ENCODE measurements around the gene STX18.

DNA sequence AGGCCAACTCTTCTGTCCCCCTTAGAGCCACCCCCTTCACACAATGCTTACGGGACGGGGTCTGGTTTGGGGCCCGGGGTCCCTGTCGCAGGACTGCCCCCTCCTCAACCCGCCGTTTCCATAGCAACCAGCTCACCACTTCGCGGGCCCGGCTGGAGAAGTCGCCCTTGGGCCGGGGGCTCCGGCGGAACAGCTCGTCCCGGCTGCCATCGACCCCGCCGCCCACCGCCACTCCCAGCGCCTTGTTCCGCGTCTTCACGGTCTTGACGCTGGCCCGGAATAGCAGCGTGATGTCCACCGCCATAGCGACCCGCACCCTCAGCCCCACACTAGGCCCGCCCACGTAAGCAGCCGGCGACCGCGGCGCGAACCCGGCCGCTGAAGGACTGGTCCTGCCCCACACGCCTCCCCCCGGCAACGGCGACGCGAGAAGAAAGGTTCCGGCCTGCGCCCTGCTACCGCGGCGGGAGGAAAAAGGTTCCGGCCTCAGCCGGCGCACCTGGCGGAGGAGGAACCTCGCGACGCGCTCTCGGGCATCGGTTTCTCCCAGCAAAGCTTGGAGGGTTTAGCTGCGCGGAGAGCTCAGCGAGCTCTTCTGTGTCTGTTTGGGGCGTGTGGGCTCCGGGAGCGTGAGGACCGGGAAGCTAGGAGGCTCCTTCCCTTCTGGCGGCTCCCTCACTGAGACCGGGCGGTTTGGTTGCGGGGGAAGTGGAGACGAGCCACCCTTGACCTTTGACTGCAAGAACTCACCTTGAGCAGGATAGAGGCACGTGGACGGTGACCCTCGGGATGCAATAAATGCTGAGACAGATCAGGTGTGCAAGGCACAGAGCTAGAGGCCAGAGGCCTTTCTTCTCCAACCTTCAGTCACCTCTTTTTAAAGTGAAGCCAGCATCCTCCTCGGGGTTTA, at the start of gene STX18:
- TF ChIP-seq, protein P1, sequence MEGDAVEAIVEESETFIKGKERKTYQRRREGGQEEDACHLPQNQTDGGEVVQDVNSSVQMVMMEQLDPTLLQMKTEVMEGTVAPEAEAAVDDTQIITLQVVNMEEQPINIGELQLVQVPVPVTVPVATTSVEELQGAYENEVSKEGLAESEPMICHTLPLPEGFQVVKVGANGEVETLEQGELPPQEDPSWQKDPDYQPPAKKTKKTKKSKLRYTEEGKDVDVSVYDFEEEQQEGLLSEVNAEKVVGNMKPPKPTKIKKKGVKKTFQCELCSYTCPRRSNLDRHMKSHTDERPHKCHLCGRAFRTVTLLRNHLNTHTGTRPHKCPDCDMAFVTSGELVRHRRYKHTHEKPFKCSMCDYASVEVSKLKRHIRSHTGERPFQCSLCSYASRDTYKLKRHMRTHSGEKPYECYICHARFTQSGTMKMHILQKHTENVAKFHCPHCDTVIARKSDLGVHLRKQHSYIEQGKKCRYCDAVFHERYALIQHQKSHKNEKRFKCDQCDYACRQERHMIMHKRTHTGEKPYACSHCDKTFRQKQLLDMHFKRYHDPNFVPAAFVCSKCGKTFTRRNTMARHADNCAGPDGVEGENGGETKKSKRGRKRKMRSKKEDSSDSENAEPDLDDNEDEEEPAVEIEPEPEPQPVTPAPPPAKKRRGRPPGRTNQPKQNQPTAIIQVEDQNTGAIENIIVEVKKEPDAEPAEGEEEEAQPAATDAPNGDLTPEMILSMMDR (IDR thresholded peaks at IDR 0.05; ENCODE audit: insufficient read depth, low read depth, low read length), result no peak
- no peak for TF ChIP-seq EZH2 (IDR thresholded peaks at IDR 0.05; ENCODE audit: insufficient read depth, low read length)

All from astrocyte (in vitro differentiated cells and primary cell).